H1 (cell line): ENCODE results near the gene COA3.

Source experiments
- JUN ChIP-seq: IDR thresholded peaks from 2 replicates; pipeline ENCODE4 v1.6.1; 2011; ENCODE audit warnings: low read depth, mild to moderate bottlenecking, improper control_type of control experiment, low read length
- TAF1 ChIP-seq: IDR thresholded peaks from 2 replicates; pipeline ENCODE4 v1.6.1; 2011; ENCODE audit warnings: mild to moderate bottlenecking, low read depth, low read length
- TF ChIP-seq, protein P1 (sequence below): IDR thresholded peaks from 2 replicates; pipeline ENCODE4 v1.6.1; 2012; ENCODE audit warnings: inconsistent platforms
- TF ChIP-seq, protein P2 (sequence below), 3 experiments: IDR thresholded peaks; 1 replicate in 2 of 3; 2 replicates in 1 of 3; pipeline versions ENCODE4 v1.5.1 to v1.6.1; 2011; ENCODE audit warnings: low read length in 3 of 3, mild to moderate bottlenecking in 3 of 3, inconsistent platforms in 2 of 3, low read depth in 1 of 3, moderate library complexity in 1 of 3; ENCODE audit not compliant: insufficient read depth in 1 of 3; ENCODE audit errors: control extremely low read depth in 1 of 3

DNA sequence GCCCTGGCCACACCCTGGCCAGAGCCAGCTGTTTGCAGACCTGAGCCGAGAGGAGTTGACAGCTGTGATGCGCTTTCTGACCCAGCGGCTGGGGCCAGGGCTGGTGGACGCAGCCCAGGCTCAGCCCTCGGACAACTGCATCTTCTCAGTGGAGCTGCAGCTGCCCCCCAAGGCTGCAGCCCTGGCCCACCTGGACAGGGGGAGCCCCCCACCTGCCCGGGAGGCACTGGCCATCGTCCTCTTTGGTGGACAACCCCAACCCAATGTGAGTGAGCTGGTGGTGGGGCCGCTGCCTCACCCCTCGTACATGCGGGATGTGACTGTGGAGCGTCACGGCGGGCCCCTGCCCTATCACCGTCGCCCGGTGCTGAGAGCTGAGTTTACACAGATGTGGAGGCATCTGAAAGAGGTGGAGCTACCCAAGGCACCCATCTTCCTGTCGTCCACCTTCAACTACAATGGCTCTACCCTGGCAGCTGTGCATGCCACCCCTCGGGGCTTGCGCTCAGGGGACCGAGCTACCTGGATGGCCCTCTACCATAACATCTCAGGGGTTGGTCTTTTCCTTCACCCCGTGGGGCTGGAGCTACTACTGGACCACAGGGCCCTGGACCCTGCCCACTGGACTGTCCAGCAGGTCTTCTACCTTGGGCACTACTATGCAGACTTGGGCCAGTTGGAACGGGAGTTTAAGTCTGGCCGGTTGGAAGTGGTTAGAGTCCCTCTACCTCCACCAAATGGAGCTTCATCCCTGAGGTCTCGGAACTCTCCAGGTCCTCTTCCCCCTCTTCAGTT lies 46.5 kb upstream of the COA3 start:
- TF ChIP-seq JUN (no peak), TAF1 (no peak)
- TF ChIP-seq, protein P1, sequence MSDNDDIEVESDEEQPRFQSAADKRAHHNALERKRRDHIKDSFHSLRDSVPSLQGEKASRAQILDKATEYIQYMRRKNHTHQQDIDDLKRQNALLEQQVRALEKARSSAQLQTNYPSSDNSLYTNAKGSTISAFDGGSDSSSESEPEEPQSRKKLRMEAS: no peak
- TF ChIP-seq, protein P2, sequence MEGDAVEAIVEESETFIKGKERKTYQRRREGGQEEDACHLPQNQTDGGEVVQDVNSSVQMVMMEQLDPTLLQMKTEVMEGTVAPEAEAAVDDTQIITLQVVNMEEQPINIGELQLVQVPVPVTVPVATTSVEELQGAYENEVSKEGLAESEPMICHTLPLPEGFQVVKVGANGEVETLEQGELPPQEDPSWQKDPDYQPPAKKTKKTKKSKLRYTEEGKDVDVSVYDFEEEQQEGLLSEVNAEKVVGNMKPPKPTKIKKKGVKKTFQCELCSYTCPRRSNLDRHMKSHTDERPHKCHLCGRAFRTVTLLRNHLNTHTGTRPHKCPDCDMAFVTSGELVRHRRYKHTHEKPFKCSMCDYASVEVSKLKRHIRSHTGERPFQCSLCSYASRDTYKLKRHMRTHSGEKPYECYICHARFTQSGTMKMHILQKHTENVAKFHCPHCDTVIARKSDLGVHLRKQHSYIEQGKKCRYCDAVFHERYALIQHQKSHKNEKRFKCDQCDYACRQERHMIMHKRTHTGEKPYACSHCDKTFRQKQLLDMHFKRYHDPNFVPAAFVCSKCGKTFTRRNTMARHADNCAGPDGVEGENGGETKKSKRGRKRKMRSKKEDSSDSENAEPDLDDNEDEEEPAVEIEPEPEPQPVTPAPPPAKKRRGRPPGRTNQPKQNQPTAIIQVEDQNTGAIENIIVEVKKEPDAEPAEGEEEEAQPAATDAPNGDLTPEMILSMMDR (IDR thresholded peaks at IDR 0.05; ENCODE audit: control extremely low read depth in 1 of 3, insufficient read depth in 1 of 3, low read depth in 1 of 3, low read length in 3 of 3): no peak
